Measurements from ENCODE around the gene LRRC8A.
A peak's percentile ranks its signal among the peaks of the same experiment; 100 is the strongest.
"Not testable (repeated sequence)": the region's sequence is repeated elsewhere in the genome, so short reads cannot be mapped to it uniquely, and the experiment has no call there.

Gene LRRC8A

DNA sequence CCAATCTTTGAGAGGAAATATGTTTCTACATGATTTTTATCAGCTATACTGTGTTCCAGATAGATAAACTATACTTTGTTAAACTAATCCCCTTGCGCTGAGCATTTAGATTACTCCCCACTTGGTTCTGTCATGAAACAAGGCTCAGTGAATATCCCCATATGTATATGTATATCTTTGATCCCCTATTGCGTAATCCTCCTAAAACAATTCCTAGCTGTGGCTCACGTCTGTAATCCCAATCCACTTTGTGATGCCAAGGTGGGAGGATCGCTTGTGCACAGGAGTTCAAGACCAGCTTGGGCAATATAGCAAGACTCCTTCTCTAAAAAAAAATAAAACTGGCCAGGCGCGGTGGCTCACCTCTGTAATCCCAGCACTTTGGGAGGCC is 41.6 kb downstream of the LRRC8A start:
- DNase-seq: no peak

DNA sequence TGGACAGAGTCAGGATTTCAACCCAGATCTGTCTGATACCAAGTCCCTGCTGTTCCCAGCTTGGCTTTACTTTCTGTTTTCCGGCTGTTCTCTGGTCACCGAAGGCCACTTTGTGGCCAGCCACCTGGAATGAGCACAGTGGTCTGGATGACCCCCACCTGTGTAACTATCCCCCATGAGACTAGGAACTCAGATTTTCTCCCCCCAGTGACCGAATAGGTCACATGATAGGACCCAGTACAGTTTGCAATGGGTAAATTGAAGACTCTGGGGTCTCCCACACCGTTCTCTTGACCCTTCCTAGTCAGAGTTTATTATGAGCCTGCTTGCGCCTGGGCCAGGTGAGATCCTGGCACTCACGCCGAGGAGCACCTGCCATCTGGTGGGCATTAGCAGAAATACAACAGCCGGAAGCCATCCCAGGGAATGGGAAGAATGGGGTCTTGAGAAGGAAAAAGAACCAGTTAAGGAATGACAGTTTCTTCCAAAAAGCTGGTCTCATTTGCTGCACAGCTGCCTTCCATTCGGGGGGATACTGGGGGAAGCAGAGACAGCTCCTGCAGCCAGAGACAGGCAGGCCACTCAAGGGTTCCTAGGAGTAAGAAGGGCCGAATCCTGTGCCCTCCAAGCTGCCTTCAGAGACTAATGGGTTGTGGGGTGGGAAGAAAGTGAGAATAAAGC is 45.9 kb downstream of the LRRC8A start:
- peak in 1 of 2 donors; percentile 26 for DNase-seq

- DNase-seq: no peak
These were observed 46.7 kb downstream of the LRRC8A start for GRCh38 chr9:128928624-128929023.

DNA sequence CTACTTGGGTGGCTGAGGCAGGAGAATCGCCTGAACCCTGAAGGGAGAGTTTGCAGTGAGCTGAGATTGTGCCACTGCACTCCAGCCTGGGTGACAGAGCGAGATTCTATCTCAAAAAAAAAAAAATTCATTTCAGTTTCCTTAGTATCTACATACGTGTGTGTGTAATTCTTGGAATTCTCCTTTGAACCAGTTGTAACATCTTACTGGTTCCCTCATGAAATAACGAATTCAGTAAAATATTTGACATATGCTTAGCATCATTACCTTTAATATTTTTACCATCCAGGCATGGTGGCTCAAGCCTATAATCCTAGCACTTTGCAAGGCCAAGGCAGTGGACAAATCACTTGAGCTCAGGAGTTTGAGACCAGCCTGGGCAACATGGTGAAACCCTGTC is 47.6 kb downstream of the LRRC8A start:
- DNase-seq: no peak

DNA sequence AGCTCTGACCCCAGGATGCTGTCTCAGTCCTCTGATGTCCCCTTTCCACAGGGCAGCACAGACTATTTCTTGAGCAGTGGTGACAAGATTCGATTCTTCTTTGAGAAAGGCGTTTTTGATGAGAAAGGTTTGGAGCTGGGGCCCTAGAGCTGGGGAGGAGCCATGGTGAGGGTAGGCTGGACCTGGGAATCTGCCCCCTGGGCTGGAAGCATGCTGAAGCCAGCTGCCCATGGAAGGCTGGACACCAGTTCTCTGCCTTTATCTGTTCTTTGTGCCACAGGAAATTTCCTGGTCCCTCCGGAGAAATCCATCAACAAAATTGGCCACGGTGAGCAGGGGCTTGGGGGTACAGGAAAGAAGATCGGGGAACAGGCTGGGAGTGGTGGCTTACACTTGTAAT is 51.8 kb downstream of the LRRC8A start:
- DNase-seq: no peak

DNA sequence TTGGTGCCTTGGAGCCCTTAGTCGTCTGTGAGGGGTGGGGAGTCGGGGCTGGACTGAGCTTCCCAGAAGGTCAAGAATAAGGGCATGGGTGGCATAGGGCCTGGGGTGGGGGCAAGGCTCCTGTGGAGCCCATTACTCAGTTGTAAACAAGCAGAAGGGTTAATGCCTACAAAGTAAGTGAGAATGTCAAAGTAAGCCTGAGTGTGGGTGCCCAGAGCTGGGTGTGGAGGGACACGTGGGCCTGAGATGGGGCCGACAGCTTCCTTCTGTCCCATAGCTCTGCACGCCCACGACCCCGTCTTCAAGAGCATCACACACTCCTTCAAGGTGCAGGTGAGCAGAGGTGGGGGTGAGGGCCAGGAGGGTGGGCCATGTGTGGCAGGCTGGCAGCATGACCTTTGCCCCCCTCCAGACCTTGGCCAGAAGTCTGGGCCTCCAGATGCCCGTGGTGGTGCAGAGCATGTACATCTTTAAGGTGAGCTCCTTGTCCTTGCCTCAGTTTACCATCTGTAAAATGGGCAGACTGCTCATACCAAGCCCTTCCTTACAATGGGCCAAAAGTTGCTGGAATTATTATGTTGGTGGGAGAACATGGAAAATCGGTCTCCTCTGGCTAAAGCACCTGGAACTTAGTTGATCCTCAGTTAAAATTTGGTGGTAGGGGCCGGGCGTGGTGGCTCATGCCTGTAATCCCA is 54.4 kb downstream of the LRRC8A start:
- no peak for DNase-seq

- no peak for DNase-seq
These were observed 55.6 kb downstream of the LRRC8A start for GRCh38 chr9:128937310-128938165.

- DNase-seq: no peak
These were observed 58.5 kb downstream of the LRRC8A start for GRCh38 chr9:128940271-128940921.

GRCh38 chr9:128940946-128941755 is 59.2 kb downstream of the LRRC8A start:
- no peak for DNase-seq

DNA sequence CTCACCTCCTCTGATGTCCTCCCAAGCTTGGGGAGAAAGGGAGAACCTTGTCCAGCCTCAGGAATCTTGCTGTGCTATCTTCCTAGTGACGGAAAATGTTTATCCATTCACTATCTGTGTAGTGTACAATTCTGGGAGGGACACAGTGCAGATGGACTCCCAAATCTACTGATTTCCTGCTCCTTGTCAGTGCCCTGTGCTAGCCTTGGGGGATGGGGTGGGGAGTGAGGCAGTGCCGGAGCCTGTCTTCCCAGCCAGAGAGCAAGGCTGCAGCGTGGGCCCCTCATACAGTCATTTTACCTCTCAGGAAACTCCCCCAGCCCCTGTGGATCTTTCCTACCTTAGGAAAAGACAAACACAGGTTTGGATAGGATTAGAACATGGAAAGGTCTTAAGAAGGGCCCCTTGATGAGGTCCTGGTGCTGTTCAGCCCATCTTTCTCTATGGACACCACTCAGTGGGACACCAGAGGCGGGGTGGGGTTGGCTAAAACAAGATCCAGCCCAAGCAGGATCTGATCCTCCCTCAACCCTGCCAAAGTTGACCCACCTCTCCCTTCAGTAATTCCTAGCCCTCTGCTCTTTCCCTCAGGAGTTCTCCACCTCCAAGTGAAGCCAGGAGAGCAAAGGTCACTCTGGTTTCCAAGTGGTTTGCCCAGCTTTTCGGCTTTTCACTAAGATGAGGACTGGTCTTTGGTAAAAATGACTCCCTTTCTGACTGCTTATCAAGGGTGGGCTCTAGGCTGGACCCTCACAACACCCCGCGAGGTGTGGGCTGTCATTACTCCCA is 62.1 kb downstream of the LRRC8A start:
- no peak for DNase-seq

DNA sequence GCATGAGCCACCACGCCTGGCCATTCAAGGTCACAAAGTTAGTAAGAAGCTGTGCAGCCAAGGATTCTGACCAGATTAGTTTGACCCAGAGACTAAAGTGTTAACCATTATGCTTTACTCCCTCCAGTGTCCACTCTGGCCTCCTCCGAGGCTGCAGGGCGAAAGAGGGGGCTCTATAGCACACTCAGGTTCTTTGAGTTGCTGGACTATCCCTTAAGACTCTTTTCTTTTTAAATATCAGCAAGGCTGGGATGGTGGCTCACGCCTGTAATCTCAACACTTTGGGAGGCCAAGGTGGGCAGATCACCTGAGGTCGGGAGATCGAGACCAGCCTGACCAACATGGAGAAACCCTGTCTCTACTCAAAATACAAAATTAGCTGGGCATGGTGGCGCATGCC is 63.0 kb downstream of the LRRC8A start:
- DNase-seq: not testable (repeated sequence)

DNA sequence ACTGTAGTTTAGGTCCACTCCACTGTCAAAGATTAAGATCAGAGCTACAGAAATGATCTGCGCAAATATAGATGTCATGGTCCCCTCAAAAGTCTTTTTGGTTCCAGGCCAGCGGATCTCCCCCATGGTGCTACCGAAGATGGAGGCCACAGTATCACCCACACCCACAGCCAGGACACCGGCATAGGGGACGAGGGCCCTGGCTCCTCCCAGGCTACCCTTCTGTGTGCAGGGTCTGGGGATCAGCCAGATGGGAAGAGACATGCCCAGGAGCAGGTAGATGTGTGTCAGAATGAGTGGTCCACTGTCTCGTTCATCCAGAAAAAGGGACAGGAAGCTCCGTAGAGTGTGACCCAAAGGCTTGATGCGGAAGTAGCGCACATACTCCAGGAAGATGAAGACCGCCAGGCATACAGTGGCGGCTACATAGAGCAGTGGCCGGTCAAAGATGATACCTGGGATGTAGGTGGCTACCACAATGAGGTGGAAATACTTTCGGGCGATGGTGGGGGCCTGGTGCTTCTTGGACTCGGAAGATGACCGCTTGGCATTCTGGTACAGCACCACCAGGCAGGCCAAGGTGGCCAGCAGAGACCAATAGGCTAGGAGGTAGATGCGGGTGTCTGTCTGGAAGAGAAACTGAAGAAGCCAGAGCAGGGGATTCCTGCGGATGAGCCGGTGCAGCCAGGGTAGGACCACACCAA is 64.0 kb downstream of the LRRC8A start:
- DNase-seq: no peak

- DNase-seq: no peak
These were observed 64.8 kb downstream of the LRRC8A start for GRCh38 chr9:128946571-128947276.

DNA sequence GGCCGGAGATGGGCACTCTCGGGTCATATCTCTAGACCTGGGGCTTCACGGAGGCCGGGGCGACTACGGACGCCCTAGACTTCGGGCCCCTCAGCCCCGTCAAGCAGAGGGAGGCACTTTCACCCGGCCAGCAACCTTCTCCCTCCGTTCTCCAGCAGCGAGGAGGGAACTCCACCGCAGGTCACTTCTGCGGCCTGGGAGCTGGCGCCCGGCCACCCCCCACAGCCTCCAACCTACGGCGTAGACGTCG is 65.3 kb downstream of the LRRC8A start:
- DNase-seq: no peak

DNA sequence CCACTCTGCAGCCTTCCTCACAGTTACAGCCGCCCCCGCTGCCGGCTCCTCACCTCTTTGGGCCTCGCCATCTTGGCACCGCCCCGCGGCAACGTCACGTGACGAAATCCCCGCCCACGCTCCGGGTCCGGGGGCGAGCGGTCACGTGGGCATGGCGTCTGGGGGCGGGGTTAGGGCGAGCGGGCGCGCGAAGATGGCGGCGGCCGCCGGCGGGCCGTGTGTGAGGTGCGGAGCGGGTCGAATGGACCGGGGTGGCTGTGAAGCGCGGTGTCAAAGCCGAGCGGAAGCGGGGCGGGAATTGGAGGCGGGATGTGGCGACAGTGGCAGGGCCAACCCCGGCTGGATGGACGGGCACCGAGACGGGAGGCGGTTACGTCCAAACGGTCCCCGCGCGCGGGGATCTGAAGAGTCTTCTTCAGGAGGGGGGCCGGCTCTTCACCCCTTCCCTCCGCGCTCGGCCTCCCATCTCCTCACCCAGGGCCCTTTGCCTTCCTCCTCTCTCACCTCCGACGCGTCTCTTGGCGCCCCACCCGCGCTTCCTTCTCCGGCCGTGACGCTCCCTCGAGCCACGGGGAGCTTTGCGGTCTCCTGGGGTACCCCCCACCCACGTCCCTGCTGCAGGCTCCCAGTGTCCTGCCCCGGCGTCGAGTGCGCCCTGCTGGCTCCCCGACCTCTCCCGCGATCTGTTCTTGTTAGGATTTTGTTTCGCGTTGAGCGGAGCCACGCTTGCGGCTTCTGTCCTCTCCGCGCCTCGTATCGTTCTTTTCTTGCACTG is 65.8 kb downstream of the LRRC8A start, which contains the start of the genes DOLK and NUP188:
Gene DOLK (minus strand): TSS at position 77 of the 775 bp plus-strand sequence. CDS start 300 bp downstream, outside the sequence.
Gene NUP188 (plus strand): TSS at position 173 of the 775 bp plus-strand sequence. CDS start 21 bp downstream, at position 194.
- DNase-seq: peak; percentile 89 to 93

GRCh38 chr9:128961403-128961802 is 79.5 kb downstream of the LRRC8A start:
- not testable (repeated sequence) for DNase-seq

All from hippocampal formation (tissue), 2 donors.